Measurements from ENCODE around the gene LYZL1.
A peak's percentile ranks its signal among the peaks of the same experiment; 100 is the strongest.
"Not testable (repeated sequence)": the region's sequence is repeated elsewhere in the genome, so short reads cannot be mapped to it uniquely, and the experiment has no call there.

Gene LYZL1

DNA sequence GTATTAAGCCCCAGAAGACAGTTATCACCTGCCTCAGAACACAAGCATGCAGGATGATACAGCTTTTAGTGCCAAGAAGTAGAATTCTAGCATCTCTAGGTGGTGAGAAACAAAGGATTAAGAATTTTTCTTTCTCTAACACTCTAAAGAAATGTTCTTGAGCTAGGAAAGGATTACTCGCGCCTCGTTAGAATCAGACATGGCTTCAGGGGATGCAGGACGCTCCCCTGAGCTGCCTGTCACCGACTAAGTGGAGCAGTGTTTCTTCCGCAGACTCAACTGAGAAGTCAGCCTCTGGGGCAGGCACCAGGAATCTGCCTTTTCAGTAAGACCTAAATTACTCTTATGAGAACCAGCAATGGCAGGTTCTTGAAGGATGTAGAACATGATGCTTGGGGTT lies at the start of gene LYZL1:
TSS of gene LYZL1 (plus strand) at position 165 of the 400 bp plus-strand sequence. CDS start 2,798 bp downstream, outside the sequence.
- DNase-seq (ENCODE audit: low spot score): not testable (repeated sequence)

DNA sequence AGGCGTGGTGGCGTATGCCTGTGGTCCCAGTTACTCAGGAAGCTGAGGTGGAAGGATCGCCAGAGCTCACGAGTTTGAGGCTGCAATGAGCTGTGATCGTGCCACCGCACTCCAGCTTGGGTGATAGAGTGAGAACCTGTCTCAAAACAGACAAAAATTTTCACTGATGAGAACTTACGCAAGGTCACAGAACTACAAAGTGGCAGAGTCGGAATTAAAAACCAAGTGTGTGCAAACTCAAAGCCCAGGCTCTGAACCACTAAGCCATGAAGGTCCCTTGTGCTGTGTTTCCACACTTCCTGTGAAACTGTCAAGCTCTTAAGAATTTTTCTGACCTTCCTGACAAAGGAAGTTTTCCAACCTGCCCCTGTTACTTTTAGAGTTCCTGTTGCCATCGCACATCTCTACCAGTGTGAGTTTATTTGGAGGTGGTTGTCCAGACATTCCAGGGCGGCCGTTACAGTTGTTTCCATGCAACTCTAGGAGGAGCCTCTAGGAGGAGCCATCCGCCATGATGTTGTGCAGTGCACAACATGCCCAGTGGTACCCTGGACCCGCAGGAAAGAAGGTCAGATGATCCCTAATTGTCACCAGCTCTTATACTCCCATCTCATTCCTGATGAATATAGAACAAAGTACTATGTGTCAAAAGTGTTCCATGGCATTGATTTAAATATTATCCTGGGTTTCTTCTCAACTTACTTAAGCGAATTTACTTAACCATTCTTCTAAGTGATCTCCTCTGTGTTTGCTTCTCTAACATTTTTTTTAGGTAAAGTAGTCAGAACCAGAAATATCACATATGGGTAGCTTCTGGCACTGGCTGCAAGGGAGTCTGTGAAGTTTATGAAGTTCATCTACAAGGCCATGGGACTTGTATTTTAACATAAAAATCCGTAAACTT lies 49.0 kb upstream of the LYZL1 start:
- peak; percentile 41 for DNase-seq (ENCODE audit: low spot score)

DNA sequence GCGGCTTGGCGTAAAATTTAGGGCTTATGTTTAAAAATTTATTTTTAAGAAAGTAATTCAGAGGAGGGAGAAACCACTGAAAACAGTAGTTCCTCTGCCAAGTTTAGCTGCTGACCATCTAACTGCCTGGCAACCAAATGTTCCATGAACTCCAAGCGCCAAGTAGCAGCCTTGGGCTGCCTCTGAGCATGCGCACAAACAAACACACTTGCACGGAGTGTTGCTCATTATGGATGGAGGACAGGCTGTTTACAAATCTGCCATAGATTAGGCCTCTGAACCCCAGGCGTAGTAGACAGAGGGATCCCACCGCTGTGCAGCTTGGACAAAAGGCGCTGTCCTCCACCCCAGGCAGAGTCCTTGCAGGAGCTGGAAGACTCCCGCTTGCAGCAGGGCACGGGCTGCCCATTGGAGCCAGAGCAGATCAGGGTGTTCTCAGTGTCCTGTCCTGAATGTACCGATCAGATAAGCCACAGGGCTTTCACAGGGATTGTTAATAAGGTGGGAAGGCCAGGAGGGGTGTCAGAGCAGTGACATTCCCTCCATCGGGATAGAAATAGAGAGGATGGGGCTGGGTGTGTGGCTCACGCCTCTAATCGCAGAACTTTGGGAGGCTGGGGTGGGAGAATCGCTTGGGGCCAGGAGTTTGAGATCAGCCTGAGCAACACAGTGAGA lies 47.7 kb upstream of the LYZL1 start:
- DNase-seq (ENCODE audit: low spot score): no peak

- DNase-seq (ENCODE audit: low spot score): no peak
These were observed 46.9 kb upstream of the LYZL1 start for GRCh38 chr10:29241925-29242324.

- no peak for DNase-seq (ENCODE audit: low spot score)
These were observed 45.8 kb upstream of the LYZL1 start for GRCh38 chr10:29243066-29243465.

DNA sequence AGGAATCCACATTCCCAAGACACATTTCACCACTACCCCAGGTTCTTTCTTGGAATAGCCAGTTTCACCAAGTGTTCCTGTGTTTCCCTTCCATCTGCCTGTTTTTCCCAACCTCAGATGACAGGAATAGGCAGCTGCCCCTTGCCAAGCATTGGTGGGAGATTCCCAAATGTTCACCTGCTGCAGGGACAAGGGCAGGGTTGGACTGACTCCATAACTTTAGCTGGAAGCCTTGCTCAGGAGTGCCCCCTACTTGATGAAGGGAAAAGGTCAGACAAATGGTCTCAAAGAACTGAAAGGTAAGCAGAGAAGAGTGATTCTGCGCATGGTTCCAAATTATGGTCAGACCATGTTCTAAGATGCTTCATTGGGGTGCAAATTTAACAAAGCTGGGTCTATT lies 45.1 kb upstream of the LYZL1 start:
- DNase-seq (ENCODE audit: low spot score): no peak

GRCh38 chr10:29244978-29245377 lies 43.9 kb upstream of the LYZL1 start:
- no peak for DNase-seq (ENCODE audit: low spot score)

GRCh38 chr10:29245476-29245875 lies 43.4 kb upstream of the LYZL1 start:
- DNase-seq (ENCODE audit: low spot score): no peak

DNA sequence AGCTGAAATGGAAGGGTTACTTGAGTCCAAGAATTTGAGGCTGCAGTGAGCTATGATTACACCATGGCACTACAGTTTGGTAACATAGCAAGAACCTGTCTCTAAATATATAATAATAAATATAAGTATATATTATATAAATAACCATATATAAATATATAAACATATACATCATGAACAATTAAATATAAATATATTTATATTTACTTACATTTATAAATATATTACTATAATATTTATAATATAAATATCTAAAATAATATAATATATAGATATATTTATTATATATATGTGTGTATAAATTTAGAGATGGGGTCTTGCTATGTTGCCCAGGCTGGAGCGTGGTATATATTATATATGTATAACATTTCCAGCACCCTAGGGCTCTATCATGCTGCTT lies 42.4 kb upstream of the LYZL1 start:
- no peak for DNase-seq (ENCODE audit: low spot score)

DNA sequence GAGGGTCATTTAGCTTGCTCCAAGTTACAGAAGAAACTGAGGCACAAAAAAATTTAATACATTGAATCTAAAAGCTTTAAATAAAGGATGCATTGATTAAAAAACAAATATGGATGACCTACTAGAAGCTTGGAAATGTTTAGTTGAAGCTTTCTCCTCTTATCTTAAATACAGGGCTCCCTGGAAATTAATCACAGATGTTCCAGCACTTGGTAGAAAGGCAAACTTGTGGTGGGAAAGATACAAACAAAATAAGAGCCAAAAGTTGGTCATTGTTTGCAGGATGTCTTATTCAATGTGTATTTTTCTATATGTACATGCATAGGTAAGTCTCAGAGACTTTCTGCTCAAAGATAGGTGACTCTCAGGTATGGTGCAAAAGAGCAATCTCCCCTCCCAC lies 40.7 kb upstream of the LYZL1 start:
- DNase-seq (ENCODE audit: low spot score): no peak

- DNase-seq (ENCODE audit: low spot score): no peak
These were observed 39.9 kb upstream of the LYZL1 start for GRCh38 chr10:29249018-29249417.

- DNase-seq (ENCODE audit: low spot score): no peak
These were observed 38.8 kb upstream of the LYZL1 start for GRCh38 chr10:29250066-29250465.

DNA sequence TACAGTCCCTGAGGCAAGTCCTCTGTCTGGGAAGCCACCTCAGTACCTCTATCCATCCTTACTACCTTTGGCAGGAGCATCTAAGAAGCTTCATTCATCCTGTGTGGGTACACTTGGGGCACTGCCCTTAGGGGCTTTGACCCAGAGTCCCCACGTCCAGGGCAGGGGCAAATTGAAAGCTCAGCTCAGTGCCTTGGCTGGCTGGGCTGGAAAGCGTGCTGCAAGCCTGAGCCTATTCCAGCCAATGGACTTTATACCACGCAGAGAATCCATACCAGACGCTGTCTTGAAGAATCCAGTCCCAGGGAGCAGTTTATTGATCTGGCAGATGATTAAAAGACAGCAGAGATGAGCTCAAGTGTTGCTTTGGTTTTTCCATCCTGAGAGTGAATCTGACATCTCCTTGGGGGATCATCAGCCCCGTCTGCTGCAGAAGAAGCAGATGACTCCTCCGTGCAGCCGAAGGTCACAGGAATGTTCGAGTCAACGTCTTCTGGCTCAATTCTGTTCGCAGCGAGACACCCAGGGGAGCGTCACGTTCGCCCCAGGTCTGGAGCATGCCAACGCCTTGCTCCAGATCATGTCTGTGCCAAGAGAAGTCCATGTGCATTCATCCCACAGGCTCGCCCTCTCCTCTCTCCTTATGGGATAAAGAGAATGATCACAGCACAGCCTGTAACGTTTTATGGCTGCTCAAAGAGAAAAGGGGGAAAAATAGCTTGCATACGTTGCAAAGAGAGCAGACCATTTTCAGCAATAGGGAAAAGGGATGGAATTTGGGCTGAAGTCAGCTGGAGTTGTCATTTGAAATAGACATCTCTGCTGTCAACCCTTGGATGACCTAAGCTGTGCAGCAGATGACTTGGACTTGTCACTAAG lies 35.8 kb upstream of the LYZL1 start:
- no peak for DNase-seq (ENCODE audit: low spot score)

- DNase-seq (ENCODE audit: low spot score): no peak
These were observed 35.2 kb upstream of the LYZL1 start for GRCh38 chr10:29253690-29254029.

DNA sequence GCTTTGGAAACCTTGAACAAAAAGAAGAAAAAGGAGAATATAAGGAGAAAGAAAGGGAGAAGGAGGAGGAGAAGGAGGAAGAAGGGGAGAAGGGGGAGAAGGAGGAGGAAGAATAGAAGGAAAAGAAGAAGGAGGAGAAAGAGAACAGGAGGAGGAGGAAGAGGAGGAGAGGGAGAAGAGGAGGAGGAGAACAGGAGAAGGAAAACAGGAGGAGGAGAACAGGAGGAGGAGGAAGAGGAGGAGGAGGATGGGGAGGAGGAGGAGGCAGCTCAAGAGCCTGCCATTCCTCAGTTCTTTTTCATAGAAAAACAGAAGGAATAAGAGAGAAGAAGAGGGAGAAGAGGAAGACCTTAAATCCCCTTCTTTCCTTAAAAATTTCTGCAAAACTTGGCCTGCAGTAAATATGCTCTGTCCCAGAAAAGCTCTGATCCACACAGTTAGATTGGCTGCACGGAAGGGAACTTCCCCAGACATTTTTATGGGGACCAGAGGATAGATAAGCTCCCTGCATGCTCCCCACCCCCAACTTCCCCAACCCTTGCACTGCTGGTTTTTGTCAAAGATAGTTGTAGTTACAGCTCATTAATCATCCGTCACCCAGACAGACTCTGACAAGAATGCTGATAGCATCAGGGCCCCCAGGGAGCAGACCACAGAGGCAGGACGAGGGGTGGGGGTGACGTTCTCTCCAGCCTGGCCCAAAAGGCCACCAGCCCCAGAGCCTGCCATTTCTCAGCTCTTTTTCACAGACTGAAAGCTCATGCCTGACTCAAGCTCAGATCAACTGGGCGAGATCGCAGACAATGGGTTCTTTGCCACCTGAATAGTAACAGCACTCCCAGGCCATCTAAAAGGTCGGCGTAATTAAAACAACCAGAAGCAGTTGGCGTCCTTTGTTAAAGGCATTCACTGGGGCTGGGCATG lies 34.5 kb upstream of the LYZL1 start:
- no peak for DNase-seq (ENCODE audit: low spot score)

GRCh38 chr10:29255104-29255503 lies 33.8 kb upstream of the LYZL1 start:
- DNase-seq (ENCODE audit: low spot score): no peak

- DNase-seq (ENCODE audit: low spot score): no peak
These were observed 32.9 kb upstream of the LYZL1 start for GRCh38 chr10:29256019-29256418.

- no peak for DNase-seq (ENCODE audit: low spot score)
These were observed 32.3 kb upstream of the LYZL1 start for GRCh38 chr10:29256586-29256985.

- DNase-seq (ENCODE audit: low spot score): peak; percentile 72
These were observed 31.6 kb upstream of the LYZL1 start for GRCh38 chr10:29257106-29257783.

DNA sequence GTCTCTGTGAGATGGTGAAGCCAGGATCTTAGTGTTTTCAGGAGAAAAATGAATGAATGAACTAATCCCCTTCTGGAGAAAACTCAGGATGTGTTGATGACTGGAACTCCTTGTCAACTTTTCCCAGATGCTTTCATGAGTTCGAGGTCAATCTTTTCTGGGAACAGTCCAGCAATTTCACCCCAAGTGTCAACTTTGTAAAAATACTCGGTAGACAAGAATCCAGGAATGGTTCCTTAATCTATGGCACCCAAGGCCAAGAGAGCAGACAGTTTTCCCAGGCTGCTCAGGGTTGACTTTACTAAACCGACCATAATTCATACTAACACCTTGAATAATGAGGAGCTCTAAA lies 31.1 kb upstream of the LYZL1 start:
- no peak for DNase-seq (ENCODE audit: low spot score)

GRCh38 chr10:29259498-29259897 lies 29.4 kb upstream of the LYZL1 start:
- DNase-seq (ENCODE audit: low spot score): no peak
